NCI-H1092 treated with DMSO at 0.1 percent for 48 hours (cell line): ENCODE results near the gene TMEM14A.
"Not testable (repeated sequence)": the region's sequence is repeated elsewhere in the genome, so short reads cannot be mapped to it uniquely, and the experiment has no call there.

Source experiments
- DNase-seq: peaks from one replicate; lab custom pipeline; 2025; lab: John Stamatoyannopoulos, UW

TMEM14A gene, protein sequence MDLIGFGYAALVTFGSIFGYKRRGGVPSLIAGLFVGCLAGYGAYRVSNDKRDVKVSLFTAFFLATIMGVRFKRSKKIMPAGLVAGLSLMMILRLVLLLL

DNA sequence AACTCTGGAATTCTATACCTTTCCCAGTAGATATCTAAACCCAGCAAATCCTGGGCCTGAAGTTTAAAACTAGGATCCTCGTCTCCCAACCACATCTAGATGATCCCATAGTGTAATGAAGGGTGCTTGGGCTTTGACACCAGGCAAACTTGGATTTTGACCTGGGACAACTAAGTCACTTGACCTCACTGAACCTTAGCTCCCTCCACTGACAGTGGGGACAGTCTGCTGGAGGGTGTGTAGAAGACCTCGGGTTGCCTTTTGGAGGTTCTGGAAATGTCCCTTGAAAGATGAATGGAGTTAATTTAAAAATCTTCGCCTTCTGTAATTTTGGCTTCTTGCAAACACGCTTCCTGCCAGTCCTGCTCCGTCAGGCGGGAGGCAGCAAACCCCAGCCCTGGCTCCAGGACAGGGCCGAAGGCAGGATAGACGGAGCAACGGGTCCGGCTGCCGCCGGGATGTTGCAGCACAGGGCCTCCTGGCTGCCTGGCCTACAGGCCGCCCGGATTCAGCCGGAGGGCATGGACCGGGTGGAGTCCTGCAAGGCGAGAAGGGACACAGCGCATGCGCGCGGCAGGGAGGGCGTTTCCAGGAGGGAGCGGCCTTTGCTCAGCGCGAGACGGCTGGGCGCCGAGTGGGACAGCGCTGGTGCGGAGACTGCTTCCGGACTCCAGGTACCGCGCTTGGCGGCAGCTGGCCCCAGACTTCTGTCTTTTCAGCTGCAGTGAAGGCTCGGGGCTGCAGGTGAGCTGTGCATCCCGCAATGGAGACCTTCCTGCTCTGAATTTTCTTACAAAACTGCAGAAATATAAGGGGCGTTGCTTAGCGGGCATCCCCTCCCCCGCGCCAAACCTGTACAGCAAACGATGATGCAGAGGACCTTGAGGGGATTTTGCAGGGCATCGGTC lies at the start of gene TMEM14A:
TSS of gene TMEM14A (plus strand) at position 612 of the 908 bp plus-strand sequence. CDS start 5,990 bp downstream, outside the sequence.
- peak; percentile 79 for DNase-seq

DNA sequence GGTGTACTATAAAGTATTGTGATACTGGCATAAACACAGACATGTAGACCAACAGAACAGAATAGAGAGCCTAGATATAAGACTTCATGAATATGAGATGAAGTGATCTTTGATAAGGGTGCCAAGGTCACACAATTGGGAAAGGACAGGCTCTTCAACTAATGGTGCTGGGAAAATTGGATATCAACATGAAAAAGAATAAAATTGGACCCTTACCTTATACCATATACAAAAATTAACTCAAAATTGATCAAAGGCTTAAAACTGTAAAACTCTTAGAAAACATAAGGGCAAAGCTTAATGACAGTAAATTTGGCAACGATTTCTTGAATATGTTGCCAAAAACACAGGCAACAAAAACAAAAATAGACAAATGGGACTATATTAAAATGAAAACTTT lies 49.3 kb upstream of the TMEM14A start:
- DNase-seq, result no peak

DNA sequence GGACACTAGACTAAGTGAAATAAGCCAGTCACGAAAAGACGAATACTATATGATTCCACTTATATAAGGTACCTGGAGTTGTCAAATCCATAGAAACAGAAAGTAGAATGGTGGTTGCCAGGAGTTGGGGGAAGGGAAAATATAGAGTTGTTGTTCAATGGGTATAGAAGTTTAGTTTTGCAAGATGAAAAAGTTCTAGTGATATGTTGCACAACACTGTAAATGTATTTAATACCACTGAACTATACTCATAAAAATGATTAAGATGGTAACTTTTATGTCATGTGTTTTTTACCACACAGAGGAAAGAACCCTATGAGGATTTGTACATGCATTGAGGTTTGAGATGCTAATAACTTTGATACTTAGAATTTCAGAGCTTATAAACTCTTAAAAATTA lies 48.1 kb upstream of the TMEM14A start:
- DNase-seq, result no peak

DNA sequence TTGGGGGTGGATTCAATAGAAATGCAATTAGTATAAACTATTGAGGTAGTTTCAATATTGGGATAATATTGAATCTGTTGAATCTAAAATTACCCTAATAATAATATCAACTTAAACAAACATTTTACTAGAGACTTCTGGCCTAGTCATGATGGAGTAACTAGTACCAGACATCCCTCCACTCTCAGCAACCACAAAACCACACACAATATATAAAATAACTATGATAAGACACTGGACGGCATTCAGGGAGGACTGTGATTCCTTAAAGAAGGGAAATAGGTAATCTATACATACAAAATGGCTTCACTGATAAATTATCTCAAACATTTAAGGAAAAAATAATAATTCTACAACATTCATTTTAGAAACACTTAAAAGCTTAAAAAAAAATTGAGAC lies 38.9 kb upstream of the TMEM14A start:
- no peak for DNase-seq

DNA sequence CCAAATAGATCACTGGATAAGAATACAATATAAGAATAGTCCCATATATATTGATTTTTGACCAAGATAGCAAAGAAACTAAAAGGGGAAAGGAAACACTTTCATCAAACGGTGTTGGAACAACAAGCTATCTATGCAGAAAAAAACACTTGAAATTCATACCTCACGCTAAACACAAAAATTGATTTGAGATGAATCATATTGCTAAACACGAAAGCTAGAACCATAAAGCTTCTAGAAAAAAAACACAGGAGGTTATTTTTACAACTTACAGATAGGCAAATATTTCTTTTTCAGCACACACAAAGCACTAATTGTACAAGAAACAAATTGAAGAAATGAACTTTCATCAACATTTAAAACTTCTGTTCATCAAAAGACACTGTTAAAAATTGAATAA lies 36.7 kb upstream of the TMEM14A start:
- no peak for DNase-seq

DNA sequence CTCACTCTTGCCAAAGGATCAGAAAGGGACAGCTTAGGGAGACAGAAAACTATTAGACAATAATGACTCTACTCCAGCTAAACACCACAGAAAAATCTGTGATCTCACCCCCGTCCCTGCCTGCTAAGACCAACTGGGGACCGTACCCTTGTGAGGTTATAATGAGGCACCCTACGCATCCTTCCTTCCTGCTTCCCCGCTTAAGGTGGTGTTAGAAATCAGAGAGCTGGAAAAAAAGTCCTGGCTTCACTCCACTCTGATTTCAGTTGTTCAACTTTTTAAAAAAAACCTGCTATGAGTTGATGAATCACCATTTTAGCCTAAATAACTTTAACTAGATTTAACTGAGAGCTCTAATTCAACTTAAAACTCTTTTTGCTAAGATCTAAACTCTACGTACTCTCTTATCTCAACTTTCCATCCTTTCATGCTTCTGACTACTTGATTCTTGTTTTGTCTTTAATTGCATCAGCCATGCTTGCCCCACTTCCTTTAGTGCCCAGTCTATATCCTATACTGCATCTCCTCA lies 35.8 kb upstream of the TMEM14A start:
- DNase-seq, result no peak

DNA sequence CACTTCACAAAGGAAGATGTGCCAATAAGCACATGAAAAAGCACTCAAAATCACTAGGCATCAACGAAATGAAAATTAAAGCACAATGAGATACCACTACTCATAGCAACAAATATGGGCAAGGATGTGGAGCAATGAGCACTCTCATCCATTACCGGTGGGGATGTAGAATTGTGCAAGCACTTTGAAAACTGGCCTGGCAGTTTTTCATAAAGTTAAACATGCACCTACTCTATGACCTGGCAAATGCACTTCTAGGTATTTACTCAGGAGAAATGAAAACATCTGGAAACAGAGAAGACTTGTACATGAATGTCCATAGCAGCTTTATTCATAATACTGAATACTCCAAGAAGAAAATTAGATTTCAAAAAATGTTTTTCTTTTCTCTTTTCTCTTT lies 34.1 kb upstream of the TMEM14A start:
- DNase-seq, result no peak

DNA sequence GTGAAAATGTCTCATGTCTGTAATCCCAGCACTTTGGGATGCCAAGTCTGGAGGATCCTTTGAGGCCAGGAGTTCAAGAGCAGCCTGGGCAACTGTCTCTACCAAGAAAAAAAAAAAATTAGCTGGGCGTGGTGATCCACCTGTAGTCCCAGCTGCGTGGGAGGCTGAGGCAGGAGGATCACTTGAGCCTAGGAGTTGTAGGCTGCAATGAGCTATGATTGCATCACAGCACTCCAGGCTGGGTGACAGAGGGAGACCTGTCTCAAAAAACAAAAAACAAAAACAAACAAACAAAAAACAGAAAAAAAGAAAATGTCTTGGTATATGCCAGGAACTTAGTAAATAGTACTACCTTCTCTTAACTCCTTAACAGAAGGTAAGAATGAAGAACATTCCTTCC lies 31.4 kb upstream of the TMEM14A start:
- no peak for DNase-seq

DNA sequence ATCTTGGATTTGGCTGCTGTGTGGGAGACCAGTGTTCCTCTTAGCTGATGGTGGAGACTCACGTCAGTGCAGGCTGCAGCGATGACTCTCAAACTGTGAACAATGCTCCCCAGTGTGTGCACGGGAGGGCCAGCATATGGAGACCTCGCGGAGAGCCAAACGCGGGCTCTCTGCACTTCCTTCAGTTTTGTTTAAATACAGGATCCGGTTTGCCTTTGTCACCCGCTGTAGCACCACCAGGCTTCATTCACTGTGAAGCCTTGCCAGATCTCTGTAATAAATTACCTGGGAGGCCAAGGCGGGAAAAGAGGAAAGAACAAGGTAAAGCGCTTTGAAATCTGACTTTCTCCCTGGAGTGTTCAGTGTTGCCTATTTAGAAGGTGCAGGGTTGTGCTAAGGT lies 30.7 kb upstream of the TMEM14A start:
- peak; percentile 71 for DNase-seq

DNA sequence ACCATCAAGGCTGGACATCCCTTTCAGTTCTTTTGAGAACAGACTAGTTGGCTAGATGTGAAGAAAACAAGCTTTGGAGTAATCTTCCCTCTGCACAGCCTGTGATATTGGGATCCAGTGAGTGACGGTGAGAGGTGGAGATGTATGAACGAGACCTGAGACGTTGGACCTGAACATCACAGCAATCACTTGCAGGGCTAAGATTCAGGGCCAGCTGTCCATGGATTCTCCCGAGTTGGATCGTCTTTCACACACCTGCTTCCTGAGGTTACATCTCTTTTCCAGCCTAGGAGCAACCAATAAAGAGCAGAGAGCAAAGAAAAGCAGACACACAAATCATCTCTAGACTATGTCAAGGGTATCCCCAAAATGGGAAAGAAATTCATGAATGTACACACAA lies 30.0 kb upstream of the TMEM14A start:
- peak; percentile 21 for DNase-seq

DNA sequence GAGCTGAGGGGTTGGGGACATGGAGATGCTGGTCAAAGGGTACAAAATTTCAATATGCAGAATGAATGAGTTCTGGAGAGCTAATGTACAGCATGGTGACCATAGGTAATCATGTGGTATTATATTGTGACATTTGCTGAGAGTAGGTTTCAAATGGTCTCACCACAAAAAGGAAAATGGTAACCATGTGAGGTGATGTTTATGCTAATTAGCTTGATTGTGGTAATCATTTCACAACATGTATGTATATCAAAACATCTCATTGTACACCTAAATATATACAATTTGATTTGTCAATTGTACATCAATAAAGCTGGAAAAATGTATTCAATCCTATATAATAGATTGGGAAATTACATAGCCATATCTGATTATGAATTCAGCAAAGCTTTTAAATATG lies 29.5 kb upstream of the TMEM14A start:
- DNase-seq, result no peak

DNA sequence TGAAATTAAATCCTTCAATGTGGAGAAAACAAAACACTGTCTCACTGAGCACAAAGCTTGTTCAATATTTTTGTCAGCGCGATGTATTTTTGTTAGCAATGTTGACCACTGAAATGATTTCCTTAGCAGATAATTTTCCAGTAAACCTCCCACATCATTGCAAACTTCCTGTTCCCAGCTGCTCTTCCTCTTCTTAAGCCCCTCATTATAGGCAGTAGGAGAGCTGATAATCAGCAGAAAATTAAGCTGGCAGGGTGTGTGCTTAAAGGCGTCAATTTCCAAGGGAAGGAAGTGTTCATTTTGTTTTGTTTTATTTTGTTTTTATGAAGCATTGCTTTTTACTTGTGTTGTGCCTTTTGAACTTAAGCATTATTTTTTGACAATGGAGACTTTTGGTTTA lies 29.1 kb upstream of the TMEM14A start:
- DNase-seq, result peak; percentile 49

DNA sequence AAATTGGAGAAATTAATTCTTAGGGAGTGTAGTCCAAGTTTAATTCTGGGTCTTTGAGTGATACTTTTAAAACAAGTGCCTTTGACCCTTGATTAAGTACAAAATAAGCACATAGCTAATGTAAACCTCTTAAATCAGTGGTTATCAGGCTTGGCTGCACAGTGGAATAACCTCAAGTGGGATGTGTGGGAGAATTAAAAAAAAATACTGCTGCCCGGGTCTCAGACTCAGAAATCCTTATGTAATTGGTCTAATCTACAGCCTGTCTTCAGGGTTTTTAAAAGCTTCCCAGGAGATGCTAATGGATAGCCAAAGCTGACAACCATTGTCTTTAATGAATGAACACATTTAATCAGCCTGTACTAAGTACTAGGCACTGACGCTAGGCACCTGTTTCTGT lies 28.5 kb upstream of the TMEM14A start:
- DNase-seq, result peak; percentile 62

DNA sequence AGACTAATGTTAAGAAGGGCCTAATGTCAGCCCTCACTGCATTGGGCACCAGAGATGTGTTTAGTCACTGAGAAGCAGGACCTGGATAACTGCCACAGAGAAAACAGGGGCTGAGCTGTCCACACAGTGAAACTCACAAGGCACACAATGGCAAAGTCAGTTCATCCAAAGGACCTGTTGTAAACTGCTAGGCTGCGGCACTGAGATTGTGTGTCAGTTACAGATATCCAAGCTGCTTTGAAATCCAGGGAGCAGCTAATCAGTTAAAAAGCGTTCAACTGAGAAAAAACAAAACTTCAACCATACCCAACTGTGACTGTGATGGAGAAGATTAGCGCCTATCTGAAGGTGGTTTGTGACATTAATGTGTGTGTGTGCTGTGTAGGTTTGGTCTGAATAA lies 27.8 kb upstream of the TMEM14A start:
- peak; percentile 49 for DNase-seq

DNA sequence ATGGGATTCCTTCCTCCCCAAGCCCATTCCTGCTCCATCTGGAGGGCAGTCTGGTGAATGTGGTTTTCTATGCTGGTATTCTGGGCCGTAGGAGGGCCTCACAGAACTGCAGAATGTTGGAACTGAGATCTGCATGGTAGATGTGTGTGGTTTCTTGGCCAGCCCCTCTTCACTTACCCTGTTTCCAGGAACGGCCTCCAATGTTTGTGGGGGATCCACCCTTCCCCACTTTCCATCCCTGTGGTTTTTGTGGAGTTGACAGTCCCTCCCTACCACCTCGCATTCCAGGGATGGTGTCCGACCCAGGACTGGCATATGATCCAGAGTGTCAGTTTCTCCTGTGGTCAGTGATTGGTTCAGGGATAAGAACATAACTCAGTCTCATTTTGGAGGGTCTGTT lies 26.7 kb upstream of the TMEM14A start:
- no peak for DNase-seq

DNA sequence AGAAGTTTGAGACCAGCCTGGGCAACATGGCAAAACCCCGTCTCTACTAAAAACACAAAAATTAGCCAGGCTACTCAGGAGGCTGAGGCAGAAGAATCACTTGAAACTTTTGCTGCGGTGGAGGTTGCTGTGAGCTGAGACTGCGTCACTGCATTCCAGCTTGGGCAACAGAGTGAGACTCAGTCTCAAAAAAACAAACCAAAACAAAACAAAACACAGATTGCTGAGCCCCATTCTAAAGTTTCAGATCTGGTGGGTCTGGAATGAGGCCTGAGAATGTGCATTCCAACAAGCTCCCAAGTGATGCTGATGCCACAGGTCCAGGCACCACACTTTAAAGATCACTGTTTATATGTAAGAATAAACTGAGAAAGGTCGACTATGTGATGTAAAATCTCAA lies 24.9 kb upstream of the TMEM14A start:
- DNase-seq, result no peak

DNA sequence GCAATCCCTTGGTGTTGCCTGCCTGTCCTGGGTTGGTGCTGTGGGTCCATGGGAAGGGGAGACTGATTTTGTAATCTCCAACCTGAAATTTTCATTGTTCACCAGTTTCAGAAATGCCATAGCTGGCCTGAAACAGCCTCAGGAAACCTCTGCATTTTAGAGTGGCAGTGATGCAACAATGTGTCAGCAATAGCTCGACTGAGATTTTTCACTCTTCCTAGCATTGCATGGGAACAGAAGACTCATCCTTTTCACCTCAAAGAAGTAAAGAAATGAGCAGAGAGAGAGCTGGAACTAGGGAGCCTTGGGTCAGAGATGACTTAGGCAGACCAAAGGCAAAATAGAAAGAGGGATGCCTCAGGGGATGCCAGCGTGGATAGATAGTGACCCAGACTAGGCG lies 23.7 kb upstream of the TMEM14A start:
- DNase-seq, result no peak

DNA sequence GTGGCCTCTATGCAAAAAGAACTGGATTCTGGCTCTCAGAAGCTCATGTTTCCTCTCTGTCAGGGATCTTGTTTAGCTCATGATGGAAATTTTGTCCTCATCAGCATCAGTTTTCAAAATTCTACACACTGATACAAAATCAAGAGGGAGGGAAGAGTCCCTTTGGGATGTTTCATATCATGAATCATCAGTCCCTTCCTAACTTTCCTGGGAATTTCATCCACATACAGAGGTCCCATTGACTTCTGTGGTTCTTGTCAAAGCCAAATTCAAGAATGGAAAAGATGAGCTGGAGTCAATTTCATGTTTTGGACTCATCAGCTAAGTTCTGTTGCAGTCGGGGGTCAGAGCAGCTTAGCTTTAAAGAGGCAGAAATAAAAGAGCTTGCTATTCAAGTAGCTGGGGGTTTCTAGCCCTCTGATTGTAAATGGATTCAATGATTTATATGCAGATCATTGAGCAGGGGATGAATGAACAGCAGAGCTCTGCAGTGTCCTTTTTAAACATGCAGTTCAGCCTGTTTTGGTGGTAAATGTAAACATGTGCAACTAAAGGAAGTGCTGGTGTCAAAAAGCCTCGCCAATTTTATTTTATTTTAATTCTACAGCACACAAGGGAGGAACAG lies 21.3 kb upstream of the TMEM14A start:
- DNase-seq, result no peak

DNA sequence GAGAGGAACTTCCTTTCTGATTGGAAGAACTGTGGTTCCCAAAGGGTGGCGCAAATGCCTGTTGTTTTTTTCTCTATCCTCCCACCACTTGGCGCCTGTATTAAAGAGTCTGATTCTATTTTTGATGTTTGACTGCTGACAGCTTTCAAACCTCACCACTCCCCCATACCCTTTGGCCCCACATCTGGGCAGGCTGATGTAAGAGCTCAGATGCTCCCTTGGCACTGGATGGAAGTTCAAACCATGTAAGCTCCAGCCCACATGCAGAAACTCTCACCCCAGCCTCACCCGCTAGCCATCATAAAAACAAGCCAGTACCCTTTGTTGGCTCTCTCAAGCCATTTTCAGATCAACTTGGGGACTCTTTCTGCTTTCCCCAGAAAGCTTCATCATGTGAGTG lies 20.0 kb upstream of the TMEM14A start:
- no peak for DNase-seq

DNA sequence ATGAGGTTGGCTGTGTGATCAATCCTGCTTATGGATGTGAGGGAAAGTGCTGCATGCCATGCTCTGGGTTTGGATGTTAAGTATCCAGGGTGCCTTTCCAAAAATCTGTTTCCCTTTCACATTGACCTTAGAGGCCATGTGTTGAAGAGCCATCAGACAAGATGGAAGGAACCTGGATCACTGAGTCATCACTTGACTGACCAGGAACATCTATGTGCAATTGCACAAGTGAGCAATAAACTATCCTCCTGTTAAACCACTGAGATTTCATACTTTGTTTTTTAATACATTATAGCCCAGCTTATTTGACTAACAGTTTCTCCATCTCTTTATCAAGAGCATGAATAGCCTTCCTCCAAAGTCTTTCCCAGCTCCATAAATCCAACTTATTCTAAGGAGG lies 17.8 kb upstream of the TMEM14A start:
- DNase-seq, result no peak

DNA sequence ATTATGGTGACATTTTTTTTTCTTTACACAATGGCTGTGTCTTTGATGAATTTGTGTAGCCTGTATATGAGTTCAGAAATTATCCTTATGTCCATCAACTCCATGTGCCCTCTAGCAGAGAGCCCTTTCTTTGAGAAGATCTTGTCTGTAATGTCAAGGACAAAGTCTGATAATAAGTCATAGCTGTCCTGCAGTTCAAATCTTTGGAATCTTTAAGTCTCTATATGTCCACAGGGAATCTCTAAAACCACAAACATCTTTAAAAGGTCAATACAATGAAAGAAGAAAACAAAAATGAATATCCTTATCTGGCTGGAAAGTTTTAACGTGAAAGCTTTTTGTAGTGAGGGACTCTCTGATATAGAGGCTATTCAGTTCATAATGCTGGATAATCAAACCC lies 16.9 kb upstream of the TMEM14A start:
- no peak for DNase-seq

DNA sequence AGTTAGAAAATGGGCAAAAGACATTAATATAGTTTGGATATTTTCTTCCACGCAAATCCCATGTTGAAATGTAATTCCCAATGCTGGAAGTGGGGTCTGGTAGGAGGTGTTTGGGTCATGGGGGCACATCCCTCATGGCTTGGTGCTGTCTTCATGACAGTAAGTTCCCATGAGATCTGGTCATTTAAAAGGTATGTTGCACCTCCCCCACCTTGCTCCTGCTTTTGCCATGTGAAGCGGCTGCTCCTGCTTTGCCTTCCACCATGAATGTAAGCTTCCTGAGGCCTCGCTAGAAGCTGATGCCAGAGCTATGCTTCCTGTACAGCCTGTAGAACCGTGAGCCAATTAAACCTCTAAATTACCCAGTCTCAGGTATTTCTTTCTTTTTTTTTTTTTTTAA lies 16.3 kb upstream of the TMEM14A start:
- DNase-seq, result no peak

DNA sequence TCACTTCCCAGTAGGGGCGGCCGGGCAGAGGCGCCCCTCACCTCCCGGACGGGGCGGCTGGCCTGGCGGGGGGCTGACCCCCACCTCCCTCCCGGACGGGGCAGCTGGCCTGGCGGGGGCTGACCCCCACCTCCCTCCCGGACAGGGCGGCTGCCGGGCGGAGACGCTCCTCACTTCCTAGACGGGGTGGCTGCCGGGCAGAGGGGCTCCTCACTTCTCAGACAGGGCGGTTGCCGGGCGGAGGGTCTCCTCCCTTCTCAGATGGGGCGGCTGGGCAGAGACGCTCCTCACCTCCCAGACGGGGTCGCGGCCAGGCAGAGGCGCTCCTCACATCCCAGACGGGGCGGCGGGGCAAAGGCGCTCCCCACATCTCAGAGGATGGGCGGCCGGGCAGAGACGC lies 15.0 kb upstream of the TMEM14A start:
- DNase-seq, result not testable (repeated sequence)
